NCI-H748 (cell line): Measurements from ENCODE around the gene EHD4.

Experiments
- DNase-seq: peaks from one replicate; lab custom pipeline; 2025; ENCODE audit not compliant: unreplicated experiment; lab: John Stamatoyannopoulos, UW

Gene EHD4

DNA sequence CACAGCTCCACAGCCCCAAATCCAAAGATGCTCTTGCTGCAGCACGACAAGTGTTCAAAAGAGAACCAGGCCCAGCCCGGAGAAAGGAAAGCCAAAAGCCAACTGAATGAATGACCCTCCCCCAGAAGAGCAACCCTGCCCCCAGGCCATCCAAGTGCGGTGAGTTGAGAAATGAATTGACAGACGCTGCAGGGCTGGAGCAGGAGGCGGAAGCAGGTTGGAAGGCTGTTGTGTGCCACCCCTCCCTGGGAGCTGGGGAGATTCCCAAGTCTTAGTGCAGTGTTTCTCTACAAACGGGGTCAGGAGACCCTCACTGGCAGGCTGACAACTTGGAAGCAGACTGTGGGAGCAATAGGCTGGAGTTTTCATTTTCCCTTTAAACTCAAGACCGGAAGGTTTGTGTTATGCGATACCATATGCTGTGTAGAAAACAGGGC is 75.0 kb downstream of the EHD4 start:
- no peak for DNase-seq

DNA sequence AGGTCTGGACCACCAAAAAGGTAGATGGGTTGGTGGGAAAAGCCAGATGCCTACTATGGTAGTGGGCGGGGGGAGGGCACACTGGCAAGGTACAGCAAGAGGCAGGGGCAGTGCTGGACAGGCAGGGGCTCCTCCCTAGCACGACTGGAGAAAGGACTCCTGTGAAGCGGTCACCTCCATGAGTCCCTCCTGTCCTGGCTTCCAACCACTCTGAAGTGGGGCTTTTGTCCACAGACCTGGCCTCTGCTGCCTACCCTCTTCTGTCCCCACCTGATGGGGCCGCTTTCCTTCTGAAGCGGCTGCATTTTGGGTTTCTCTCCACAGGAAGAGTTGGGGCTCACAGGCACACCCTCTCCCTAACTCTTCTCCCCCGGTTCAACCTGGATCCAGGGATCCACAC is 75.8 kb downstream of the EHD4 start:
- no peak for DNase-seq

DNA sequence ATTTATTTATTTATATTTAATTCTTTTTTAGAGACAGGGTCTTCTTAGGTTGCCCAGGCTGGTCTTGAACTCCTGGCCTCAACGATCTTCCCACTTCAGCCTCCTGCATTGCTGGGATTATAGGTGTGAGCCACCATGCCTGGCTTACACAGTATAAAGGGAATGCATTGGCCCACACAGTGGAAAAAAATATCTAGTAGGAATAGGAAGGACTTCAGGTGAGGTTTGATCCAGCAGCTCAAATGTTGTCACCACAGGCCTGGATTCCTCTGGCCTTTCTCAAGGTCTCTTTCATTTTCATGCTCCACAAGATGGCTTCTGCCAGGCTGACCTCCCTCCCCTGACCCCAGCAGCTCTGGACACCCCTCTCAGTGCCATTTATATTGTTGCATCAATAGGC is 76.4 kb downstream of the EHD4 start:
- no peak for DNase-seq

DNA sequence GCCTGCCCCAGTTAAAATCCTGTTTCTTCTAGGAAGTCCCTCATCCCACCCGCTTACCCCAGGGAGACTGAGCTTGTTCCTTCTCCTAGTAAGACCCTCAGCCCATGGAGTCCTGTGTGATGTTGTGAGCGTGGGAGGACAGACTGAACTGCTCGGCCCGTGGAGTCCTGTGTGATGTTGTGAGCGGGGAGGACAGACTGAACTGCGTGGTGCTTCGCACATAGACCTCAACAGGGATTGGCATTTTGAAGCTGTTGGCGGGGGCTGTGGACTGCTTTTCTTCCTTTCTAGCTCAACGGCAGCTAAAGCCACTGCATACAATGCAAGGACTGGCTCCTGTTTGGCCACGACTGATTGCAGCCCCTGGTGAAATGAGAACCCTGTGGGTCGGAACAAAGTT is 76.9 kb downstream of the EHD4 start:
- no peak for DNase-seq

DNA sequence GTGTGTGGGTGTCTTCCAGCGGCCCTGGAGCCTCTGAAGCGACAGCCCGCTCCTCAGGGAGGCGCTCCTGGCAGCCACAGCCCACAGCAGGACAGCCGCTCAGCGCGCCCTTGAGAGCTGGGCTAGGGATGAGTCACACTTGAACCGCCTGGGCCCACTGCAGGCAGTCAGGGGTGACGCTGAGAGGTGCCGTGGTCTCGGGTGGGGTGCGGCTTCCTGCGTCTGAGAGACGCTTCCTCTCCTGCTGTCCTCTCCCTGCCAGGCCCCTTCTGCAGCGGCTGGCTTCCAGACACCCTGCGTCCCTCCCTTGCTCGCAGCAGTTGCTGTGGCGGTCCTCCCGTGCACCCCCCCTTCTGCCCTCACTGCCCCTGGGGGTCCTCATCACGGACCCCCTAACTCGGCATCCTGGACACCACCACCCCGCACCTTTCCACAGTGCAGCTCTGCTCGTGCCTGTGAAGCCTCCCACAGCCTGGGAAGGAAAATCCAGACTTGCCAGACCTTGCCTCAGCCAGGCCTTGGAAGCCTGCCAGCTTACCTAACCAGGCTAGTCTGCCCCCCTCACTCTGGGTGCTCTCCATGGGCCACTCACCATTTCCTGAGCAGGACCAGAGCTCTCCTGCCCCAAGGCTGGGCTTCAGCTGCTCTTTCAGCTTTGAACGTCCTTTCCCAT is 77.4 kb downstream of the EHD4 start:
- peak; percentile 9 for DNase-seq

DNA sequence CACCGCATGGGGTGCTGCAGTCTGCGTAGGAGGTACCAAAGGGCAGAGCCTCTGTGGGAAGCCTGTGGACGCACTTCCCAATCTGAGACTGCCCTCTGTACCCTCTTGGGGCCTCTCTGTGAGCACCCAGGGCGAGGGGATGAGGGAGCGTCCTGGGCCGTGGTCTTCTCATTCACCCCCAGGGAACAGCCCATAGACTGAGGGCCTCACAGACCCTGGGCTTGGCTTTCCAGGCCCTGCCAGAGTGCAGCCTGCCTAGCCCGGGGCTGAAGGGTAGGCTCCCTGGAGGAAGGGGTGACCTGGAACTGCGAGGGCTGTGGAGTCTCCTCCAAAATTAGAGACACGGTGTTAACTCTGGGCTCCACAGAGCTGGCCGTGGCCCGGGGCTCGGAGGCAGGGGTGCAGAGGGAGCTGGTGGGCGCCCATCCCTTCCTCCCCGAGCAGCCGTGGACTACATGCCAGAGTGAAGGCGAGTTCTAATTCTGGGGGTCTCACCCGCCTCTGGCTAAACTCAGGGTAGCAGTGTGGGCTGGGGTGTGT is 78.0 kb downstream of the EHD4 start:
- DNase-seq = no peak

DNA sequence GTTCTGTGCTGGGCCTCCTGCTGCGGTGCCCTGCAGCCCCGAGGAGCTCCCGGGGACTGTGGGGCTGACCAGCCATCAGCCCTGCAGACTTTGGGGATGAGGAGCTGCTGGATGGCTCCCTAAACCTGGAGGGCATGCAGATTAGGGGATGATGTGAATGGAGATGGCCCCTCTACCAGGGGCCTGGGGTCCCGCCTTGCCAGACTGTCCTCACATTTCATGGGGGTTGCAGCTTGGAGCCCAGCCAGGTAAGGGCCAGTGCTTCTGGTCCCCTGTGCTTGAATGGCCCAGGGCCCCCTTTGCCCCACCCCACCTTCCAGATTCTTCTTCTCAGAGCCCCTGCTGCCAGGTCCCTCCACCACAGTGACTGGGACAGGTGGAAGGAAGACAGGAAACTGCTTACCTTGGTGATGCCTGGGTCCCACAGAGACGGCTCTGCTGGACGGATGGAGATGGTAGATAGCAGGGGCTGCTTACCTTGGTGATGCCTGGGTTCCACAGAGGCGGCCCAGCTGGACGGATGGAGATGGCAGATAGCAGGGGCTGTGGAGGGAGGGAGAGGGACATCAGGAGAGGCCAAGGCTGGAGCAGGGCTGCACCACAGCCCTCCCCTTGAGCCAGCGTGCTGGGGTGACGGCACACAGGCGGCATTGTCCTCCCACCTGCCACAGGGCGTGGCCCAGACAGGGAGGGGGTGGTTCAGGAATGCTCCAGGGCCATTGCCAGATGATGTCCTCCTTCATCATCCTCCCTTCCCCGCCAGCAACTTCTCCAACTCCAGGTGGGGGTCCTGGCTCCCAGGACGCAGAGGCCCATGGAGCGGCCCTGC is 78.7 kb downstream of the EHD4 start, which contains the start of gene SPTBN5:
TSS of gene SPTBN5 (minus strand) at position 632 of the 829 bp plus-strand sequence. CDS start at position 76, 556 bp downstream.
- DNase-seq = peak; percentile 11

DNA sequence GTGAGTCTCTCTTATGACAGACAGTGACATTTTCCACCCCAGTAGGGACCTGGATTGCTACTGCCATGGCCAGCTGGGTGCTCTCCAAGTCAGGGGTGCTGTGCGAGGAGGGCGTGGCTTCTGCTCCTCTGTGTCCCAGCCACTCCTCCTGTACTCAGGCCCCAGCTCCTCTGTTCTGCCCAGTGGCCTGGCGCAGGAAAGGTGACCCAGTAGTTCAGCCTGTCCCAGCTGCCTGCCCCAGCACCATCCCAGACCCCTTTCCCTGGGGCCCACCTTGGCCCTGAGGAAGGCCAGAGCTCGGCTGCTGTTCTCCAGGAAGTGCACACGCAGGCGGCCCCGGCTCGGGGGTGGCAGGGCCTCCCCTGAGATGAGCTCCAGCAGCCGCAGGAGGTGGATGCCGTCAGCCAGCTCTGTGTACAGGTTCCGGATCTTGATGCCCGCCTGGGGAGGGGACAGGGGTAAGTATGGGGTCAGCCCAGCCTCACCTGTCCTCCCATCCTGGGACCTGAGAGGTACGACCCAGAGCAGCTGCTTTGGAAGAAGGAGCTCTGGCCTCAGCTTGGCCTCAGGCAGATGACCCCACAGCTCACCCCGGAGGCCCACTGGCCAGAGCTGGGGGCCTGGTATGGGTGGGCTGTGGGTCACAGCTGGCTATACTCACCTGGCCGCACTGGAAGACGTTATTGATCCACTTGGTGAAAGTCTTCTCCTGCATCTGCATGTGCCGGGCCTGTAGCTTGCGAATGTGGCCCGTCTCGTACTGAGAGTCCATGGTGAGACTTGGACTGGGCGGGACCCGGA is 79.5 kb downstream of the EHD4 start:
- no peak for DNase-seq

DNA sequence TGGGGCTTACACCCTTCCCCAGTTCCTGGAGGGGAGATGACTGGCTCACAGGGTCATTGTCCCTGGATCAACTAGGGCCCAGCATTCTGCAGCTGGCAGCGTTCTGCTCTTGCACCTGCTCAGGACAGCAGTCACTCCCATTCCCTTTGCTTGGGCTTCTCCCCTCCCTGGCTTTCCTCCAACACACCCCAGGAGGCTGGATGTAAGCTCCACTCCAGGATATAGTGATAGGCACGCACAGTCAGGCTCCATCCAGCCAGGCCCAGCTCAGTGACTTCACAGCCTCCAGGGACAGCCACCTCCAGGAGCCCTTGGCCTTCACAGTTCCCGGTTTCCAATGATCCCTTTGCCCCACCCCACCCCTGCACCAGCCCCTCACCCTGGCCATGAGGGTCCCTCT is 80.4 kb downstream of the EHD4 start:
- peak; percentile 77 for DNase-seq

DNA sequence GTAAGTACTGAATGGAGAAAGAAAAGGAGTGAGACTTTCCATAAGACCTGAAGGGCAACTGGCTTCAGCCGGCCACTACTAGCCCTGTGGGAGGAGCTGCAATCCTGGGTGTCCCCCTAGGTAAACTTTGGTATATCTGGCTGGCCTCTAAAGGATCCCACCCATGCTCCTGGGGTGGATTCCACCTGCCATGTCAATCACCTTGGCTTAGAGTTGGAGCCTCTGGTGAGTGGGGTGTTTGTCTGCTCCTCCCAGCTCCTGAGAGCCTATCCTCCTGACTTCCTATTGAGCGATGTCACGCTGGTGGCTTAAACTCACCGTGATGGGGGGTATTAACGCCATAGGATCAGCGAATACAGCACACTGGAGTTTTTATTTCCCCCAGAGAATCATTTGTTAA is 81.1 kb downstream of the EHD4 start:
- DNase-seq = no peak

DNA sequence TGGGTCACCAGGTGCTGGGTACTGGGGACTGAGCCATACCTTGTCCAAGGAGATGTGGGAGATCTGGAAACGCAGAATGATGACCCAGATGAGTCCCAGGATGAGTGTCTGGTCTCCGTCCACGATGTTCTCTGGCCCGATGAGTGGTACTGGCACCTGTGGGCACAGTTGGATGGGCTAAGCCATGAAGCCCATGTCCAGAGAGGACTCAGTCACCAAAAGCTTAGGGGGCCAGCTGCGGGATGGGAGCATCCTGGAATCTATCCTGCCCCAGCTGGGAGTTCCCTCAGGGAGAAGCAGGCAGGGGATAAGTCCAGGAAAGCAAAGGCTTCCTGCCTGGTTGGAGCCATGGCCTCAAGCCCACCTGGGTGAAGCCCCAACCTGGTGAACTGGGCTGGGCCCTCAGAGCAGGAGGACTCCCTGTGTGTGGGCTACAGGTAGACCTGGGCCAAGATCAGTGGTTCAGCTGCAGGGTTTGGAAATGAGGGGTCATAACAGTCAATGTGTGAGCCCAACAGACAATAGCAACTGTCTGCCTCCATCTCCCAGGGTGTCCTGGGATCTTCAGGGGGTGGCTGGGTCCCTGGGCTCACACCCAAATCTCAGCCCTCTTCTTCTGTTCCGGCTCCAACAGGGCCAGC is 82.2 kb downstream of the EHD4 start:
- no peak for DNase-seq

DNA sequence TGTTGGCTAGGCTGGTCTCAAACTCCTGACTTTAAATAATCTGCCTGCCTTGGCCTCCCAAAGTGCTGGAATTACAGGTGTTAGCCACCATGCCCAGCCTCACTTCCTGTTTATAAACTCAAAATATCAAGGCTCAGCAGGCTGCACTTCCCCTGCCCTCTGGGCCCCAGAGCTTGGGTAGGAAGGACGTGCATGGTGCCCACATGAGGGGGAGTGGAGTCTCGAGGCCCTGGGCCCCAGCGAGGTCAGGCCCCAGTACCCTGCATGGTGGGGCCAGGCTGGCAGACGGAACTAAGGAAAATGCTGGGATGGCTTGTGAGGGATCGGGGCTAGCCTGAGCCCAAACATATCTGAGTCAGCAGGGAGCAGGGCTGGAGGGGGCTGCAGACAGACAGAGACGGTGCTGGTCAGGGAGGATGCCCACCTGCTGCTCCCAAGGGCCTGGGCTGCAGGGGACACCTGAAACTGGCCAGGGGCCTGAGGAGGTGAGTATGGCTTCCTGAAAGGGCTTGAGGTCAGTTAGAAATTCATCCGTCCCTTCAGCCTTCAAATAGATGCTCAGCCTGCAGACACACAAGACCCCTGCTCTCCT is 83.6 kb downstream of the EHD4 start:
- DNase-seq = no peak

DNA sequence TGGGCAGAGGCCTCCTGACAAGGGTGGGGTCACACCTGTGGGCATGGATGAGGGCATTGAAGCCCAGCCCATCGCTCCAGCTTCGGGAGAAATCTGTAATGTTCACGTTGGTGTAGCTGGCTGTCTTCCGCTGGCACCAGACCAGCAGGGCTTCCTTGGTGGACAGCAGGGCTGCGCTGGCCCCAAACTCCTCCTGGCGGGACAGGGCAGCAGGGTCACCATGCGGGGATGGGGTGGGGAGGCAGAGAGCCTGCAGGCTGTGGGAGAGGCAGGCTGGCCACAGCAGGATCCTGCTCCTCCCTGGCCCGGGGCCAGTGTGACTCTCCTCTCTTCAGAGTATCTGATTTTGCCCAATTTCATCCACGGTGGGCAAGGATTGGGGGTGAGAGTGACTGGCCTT is 84.5 kb downstream of the EHD4 start:
- no peak for DNase-seq

DNA sequence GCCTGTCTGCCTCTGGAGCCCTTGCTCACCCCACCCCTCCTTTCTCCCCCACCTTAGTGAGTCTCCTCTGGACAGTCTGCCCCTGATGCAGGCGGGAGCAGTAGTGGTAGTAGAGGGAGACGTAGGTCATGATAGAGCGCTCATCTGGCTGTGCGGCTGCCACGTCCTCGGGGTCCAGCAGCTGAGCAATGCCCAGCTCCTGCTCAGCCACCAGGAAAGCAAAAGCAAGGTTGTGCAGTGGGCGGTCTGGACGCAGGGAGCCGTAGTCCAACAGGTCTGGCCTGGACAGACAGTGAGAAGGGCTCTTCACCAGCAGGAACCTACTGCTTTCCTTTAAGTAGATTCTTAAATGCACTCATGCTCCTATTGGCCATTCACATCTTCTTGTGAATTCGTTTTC is 85.2 kb downstream of the EHD4 start:
- DNase-seq = no peak

DNA sequence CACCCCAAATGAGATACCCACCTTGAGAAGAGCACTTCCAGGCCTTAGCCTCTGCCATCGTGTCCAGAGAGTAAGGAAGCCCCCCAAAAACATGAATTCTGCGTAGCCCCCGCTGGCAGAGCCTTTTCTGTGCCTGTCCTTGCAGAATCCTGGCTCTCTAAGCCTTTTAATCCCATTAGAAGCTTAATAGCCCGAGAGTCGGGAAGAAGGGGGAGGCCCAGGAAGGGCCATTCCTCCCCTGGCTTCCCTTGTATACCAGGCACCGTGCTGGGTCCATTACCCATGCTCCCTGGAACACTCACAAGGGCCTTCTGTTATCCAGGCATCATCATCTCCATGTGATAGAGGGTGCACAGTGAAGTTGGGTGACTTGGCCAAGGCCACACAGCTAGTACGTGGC is 85.6 kb downstream of the EHD4 start:
- DNase-seq = no peak

DNA sequence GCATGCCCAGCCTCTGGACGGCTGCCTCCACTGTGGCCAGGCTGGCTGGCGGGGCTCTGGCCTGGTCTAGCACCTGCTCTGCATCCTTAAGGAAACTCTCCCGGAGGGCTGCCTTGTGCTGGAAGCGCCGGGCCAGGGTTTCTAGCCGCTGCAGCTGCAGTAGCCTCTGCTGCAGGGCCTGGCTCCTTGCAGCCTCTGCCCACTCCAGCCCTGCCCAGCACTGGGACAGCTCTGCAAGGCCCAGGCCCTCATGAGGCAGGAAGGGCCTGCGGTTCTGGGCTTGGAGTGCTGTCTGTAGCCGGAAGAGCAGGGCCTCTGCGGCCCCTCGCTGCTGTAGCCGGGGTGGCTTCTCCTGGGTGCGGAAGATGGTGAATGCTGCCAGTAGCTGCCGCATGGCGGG is 86.5 kb downstream of the EHD4 start:
- no peak for DNase-seq

DNA sequence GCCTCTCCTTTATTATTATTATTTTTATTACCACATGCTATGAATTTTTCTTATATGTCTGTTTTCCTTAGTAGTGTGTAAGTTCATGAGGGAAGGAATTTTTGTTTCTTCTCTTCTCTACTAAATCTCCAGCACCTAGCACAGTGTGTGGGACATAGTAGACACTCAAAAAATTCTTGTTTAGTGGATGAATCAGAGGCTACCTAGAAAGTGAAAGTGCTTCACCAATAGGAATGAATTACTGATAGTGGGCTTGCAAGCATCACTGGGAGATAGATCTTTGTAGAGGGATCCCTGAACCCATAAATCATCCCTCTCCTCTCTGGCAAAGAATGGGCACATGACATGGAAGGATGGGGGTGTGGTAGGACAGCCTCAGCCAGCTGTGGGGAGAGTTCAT is 87.0 kb downstream of the EHD4 start:
- no peak for DNase-seq

DNA sequence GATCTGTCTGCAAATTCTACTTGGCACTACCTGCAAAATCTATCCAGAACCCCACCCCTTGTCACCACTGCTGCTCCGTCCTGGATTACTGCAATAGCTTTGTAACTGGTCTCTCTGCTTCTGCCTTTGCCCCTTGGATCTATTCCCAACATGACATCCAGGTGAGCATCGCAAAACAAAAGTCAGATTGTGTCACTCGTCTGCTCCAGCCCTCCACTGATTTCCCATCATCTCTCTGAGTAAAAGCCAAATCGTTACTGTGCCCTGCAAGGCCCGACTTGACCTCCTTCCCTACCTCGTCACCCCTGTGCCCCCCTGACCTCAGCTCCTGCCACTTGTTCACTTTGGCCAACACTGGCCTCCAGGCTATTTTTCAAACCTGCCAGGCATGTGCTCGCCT is 87.9 kb downstream of the EHD4 start:
- no peak for DNase-seq

DNA sequence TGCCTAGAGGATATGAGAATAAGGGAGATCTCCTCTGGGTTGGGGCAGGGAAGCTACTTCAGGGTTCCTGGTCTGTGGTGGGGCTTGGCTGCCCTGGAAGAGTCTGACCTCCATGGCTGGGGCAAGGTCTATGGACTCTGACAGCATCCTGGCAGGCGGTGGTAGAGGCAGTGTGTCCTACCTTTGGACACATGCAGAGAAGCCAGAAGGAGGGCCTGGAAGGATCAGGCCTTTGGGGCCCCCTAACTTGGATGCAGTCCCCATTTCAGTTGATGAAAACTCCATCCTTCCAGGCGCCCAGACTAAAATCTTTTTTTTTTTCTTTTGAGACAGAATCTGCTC is 88.9 kb downstream of the EHD4 start:
- DNase-seq = no peak

DNA sequence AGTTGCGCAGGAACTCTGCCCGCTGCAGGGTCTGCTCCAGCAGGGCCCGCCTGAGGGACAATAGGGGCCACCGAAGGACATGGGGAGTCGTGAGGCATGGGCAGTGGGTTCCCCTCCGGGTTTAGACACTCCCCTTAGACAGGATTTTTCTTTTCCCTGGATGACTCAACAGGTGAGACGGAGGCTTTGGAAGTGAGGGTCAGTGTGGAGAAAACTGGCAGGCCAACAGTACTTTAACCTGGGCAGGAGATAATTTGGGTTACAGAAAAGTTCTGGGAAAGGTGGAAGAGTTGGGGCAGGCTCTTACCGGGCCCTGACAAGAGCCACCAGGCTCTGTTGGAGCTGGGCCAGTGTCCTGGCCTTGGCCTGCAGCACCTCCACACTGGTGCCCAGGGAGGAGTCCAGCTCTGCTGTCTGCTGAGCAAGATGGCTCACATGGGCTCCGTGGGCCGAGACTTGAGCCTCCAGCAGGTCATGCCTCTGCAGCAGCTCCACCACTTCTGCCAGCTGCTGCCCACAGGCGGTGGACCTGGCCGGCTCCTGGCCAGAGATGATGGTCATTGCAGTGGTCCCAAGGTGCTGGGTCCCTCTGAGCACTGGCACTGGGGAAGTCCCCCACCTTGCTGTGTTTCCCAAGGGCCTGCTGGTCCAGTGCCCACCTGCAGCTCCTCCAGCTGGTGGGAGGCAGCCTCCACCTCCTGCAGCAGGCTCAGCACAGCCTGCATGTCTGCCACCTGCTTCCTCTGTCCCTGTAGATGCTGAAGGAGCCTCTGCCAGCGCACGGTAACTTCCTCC is 89.5 kb downstream of the EHD4 start:
- DNase-seq = no peak
